OCI-LY3 (cell line): ENCODE data around the gene CHSY3.

Source experiments
- EZH2phosphoT487 ChIP-seq: fragments of 200-600 bp; shearing (Covaris generic); IDR thresholded peaks from 2 replicates; pipeline ENCODE4 v1.6.1; 2018; ENCODE audit warnings: antibody characterized with exemption, mixed run types, low read depth
- TF ChIP-seq, protein P1 (sequence below): fragments of 200-600, 300-600 bp; sonication (generic); IDR thresholded peaks from 2 replicates; pipeline ENCODE4 v1.5.1; 2014; ENCODE audit warnings: antibody characterized with exemption, low read length, low read depth

DNA sequence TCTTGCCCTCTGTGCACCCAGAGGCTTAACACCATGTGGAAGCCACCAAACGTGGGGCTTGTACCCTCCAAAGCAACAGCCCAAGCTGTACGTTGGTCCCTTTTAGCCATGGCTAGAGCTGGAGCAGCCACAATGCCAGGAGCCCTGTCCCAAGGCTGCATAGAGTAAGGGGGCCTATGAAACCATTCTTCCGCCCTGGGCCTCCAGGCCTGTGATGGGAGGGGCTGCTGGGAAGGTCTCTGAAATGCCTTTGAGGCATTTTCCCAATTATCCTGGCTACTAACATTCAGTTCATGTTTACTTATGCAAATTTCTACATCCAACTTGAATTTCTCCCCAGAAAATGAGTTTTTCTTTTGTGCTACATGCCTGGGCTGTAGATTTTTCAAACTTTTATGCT is 33.8 kb downstream of the CHSY3 start:
- TF ChIP-seq, protein P1, sequence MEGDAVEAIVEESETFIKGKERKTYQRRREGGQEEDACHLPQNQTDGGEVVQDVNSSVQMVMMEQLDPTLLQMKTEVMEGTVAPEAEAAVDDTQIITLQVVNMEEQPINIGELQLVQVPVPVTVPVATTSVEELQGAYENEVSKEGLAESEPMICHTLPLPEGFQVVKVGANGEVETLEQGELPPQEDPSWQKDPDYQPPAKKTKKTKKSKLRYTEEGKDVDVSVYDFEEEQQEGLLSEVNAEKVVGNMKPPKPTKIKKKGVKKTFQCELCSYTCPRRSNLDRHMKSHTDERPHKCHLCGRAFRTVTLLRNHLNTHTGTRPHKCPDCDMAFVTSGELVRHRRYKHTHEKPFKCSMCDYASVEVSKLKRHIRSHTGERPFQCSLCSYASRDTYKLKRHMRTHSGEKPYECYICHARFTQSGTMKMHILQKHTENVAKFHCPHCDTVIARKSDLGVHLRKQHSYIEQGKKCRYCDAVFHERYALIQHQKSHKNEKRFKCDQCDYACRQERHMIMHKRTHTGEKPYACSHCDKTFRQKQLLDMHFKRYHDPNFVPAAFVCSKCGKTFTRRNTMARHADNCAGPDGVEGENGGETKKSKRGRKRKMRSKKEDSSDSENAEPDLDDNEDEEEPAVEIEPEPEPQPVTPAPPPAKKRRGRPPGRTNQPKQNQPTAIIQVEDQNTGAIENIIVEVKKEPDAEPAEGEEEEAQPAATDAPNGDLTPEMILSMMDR, result no peak
- no peak for TF ChIP-seq EZH2phosphoT487
